Smooth muscle cell (in vitro differentiated cells): ENCODE measurements around the gene ZNF507. TPM values are rescaled to one million over a fixed set of nuclear protein-coding genes. Genes with fewer than 3 reads are reported as not detected.

Experiments used
- DNase-seq: peaks from one replicate; lab custom pipeline; 2025; ENCODE audit not compliant: unreplicated experiment; lab: John Stamatoyannopoulos, UW
- H2AFZ ChIP-seq: fragments of 200-600 bp; sonication (generic); 2 replicates; pipeline ENCODE4 v1.6.0; 2016; ENCODE audit warnings: antibody characterized with exemption, low read depth, mild to moderate bottlenecking
- H3F3A ChIP-seq: fragments of 200-600 bp; sonication (generic); 2 replicates; pipeline ENCODE4 v1.6.0; 2017; ENCODE audit warnings: antibody characterized with exemption, low read depth
- H3K27ac ChIP-seq: fragments of 200-600 bp; sonication (generic); 2 replicates; pipeline ENCODE4 v1.5.1; 2016; ENCODE audit warnings: low read depth, mild to moderate bottlenecking
- H3K27me3 ChIP-seq: fragments of 200-600 bp; sonication (generic); 2 replicates; pipeline ENCODE4 v1.6.1; 2016; ENCODE audit warnings: low read depth, mild to moderate bottlenecking
- H3K36me3 ChIP-seq: fragments of 200-600 bp; sonication (generic); 2 replicates; pipeline ENCODE4 v1.5.1; 2016; ENCODE audit warnings: low read depth
- H3K4me1 ChIP-seq: fragments of 200-600 bp; sonication (generic); 2 replicates; pipeline ENCODE4 v1.5.1; 2016; ENCODE audit warnings: low read depth
- H3K4me2 ChIP-seq: fragments of 200-600 bp; sonication (generic); 2 replicates; pipeline ENCODE4 v1.6.0; 2016; ENCODE audit warnings: mild to moderate bottlenecking
- H3K4me3 ChIP-seq: fragments of 200-600 bp; sonication (generic); 2 replicates; pipeline ENCODE4 v1.5.1; 2016; ENCODE audit warnings: mild to moderate bottlenecking
- H3K79me2 ChIP-seq: fragments of 200-600 bp; sonication (generic); 2 replicates; pipeline ENCODE4 v1.6.0; 2016; ENCODE audit warnings: low read depth, mild to moderate bottlenecking
- H3K9ac ChIP-seq: fragments of 200-600 bp; sonication (generic); 2 replicates; pipeline ENCODE4 v1.6.0; 2016; ENCODE audit warnings: low read depth
- H3K9me3 ChIP-seq: fragments of 200-600 bp; sonication (generic); replicated peaks from 2 replicates; pipeline ENCODE4 v1.5.1; 2016; ENCODE audit warnings: low read depth
- H4K20me1 ChIP-seq: fragments of 200-600 bp; sonication (generic); 2 replicates; pipeline ENCODE4 v1.6.0; 2016; ENCODE audit warnings: low read depth
- CTCF ChIP-seq: fragments of 200-600 bp; sonication (generic); IDR thresholded peaks from 2 replicates; pipeline ENCODE4 v1.5.1; 2017; ENCODE audit warnings: borderline replicate concordance, mild to moderate bottlenecking, antibody characterized with exemption; ENCODE audit not compliant: insufficient read depth, poor library complexity, severe bottlenecking
- WGBS: methylation state at CpG from one replicate; pipeline ENCODE4 v1.1.7; 2016; ENCODE audit warnings: low lambda C conversion rate; 5-methylcytosine and 5-hydroxymethylcytosine counted together
- polyA plus RNA-seq: library from polyadenylated mRNA; unstranded; fragments of >200 nt; fragmentation: Nextera tagmentation; extraction: Ambion mirVana; gene quantifications from 2 replicates; pipeline ENCODE4 v1.2.1, GENCODE V29; 2016
- total RNA-seq: library from RNA; depleted of rRNA; stranded (reverse); fragments of >200 nt; gene quantifications from 2 replicates; pipeline ENCODE4 v1.2.3, GENCODE V29; 2014

Gene ZNF507
- total and polyA plus RNA-seq, 2 experiments from 2014 or later = 4.4 to 8.0 TPM

GRCh38 chr19:32336259-32337083, 8.9 kb upstream of the ZNF507 start:
- Histone ChIP-seq H3K4me3 (no peak overlapping the region), H3K36me3 (no peaks in the 10 kb centered on the region), H3F3A (no peaks in the 10 kb centered on the region), H3K4me1 (no peaks in the 10 kb centered on the region), H3K9me3 (no peaks in the 10 kb centered on the region), H2AFZ (no peak overlapping the region), H3K9ac (no peak overlapping the region), H3K27ac (no peak overlapping the region), H3K4me2 (no peak overlapping the region), H3K79me2 (no peaks in the 10 kb centered on the region), H3K27me3 (peaks cover 10% of the 10 kb centered on the region), H4K20me1 (no peaks in the 10 kb centered on the region)
- no peak for DNase-seq
- no peak for TF ChIP-seq CTCF
- 69% methylated on average over 7 of the region's 7 CpGs for WGBS

- TF ChIP-seq CTCF = no peak
- WGBS = 84% methylated on average over 19 of the region's 19 CpGs
- H3K9me3 ChIP-seq = no peaks in the 10 kb centered on the region
- H3K4me1 ChIP-seq = no peaks in the 10 kb centered on the region
- H3K27ac ChIP-seq = no peak overlapping the region
- no peaks in the 10 kb centered on the region for H4K20me1 ChIP-seq
- H2AFZ ChIP-seq = no peak overlapping the region
- no peak overlapping the region for H3K9ac ChIP-seq
- no peak overlapping the region for H3K4me2 ChIP-seq
- no peak for DNase-seq
- no peaks in the 10 kb centered on the region for H3K79me2 ChIP-seq
- H3K4me3 ChIP-seq = no peak overlapping the region
- H3F3A ChIP-seq = no peaks in the 10 kb centered on the region
- no peaks in the 10 kb centered on the region for H3K36me3 ChIP-seq
- H3K27me3 ChIP-seq = peaks cover 10% of the 10 kb centered on the region
Measured at GRCh38 chr19:32337084-32337808, 8.2 kb upstream of the ZNF507 start.

- no peaks in the 10 kb centered on the region for H3F3A ChIP-seq
- no peaks in the 10 kb centered on the region for H4K20me1 ChIP-seq
- no peaks in the 10 kb centered on the region for H3K79me2 ChIP-seq
- no peak overlapping the region for H3K9ac ChIP-seq
- H3K36me3 ChIP-seq = no peaks in the 10 kb centered on the region
- H3K9me3 ChIP-seq = no peaks in the 10 kb centered on the region
- no peak for TF ChIP-seq CTCF
- H3K27ac ChIP-seq = no peak overlapping the region
- no peak for DNase-seq
- no peak overlapping the region for H3K4me3 ChIP-seq
- no peaks in the 10 kb centered on the region for H3K4me1 ChIP-seq
- H2AFZ ChIP-seq = no peak overlapping the region
- peaks cover 3% of the 10 kb centered on the region for H3K27me3 ChIP-seq
- no peak overlapping the region for H3K4me2 ChIP-seq
- WGBS = 88% methylated on average over 2 of the region's 2 CpGs
Measured at GRCh38 chr19:32339423-32339822, 6.0 kb upstream of the ZNF507 start.
